Measurements from ENCODE around the gene CLEC4F.

CLEC4F gene, protein sequence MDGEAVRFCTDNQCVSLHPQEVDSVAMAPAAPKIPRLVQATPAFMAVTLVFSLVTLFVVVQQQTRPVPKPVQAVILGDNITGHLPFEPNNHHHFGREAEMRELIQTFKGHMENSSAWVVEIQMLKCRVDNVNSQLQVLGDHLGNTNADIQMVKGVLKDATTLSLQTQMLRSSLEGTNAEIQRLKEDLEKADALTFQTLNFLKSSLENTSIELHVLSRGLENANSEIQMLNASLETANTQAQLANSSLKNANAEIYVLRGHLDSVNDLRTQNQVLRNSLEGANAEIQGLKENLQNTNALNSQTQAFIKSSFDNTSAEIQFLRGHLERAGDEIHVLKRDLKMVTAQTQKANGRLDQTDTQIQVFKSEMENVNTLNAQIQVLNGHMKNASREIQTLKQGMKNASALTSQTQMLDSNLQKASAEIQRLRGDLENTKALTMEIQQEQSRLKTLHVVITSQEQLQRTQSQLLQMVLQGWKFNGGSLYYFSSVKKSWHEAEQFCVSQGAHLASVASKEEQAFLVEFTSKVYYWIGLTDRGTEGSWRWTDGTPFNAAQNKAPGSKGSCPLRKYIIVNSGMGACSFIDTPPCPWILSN

DNA sequence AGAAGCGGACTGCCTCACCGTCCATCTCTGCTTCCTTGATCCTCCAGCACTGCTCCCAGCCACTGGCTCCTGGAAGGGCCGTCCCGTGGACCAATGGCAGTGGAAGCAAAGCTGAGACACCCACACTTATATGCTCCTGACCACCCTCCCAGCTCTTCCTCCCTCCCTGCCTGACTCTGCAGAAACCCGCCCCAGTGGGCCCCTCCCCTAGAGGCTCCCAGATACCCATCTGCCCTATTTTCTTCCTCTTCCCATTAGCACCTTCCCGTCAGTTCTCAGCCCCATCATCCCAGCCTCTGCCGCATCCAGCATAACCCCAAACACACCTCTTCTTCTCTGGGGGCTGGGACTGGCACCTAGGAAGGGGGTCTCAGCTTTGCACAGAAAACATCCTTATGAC lies at the start of gene CLEC4F:
TSS of gene CLEC4F (minus strand) at position 101 of the 400 bp plus-strand sequence. CDS start at position 25, 76 bp downstream.
- no peak for DNase-seq (ENCODE audit: low read depth in 2 of 2)

DNA sequence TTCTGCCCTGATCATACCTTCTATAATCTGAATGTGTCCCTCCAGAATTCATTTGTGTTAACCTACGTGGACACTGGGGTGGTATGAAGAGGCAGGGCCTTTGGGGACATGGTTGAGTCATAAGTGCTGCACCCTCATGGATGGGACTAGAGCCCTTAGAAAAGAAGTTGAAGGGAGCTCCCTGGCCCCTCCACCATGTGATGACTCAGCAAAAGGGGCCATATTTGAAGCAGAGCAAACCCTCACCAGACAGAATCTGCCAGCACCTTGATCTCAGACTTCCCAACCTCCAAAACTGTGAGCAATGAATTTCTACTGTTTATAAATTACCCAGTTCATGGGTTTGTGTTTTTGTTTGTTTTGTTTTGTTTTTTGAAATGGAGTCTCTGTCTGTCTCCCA lies 48.6 kb upstream of the CLEC4F start:
- no peak for DNase-seq (ENCODE audit: low read depth in 2 of 2)

DNA sequence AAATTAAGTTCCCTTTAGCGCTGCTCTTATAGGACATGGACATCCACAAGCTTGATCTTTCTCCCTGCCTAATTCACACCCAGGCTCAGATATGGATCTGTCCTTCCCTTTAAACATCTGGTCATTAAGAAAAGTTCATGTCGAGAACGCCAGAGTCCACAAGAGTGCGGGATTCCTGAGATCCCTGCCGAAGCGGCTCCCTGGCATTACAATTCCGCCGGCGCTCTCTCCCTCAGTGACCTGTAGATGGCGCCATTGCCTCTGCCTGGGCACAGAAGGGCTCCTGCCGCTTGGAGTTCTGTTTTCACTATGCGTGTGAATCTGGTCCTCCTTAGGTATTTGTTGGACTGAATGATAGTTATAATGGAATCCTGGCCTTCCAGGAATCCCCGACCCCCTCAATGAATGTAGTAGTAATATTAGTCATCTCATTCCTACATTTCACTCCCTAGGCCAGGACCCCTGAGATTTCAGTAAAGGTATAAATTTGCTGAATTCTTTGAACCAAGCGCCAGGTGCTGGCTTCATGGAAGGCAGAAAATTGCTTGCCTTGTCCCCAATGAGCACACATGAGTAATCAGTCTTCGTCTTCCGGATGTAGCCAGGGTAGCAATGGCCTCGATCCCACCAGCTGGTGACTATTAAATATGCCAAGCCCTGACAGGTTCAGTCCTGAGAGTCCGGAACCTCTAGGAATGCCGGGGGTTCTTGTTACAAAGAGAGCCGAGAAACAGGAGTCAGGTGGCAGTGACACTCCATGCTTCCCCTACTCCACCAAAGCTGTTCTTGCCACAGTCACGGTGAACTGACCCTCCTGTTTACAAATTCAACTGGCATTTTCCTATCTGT lies 41.6 kb upstream of the CLEC4F start:
- peak; percentile 63 to 65 for DNase-seq (ENCODE audit: low read depth in 2 of 2)

DNA sequence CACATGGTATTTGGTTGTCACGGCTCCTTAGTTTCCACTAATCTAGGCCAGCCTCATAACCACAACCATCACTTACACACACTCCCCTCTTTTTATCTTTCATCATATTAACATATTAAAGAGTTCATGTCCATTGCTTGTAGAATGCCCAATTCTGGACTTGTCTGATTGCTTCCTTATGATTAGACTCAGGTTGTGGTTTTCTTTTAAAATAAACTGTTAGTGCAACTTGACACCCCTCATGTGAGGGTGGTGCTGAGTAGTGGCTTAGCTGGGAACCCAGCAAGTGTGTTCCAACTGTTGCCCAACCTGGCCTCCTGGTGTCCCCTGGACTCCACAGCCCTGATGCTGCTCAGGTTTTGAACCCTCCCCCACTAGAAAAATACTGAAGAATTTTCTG lies 35.3 kb upstream of the CLEC4F start:
- no peak for DNase-seq (ENCODE audit: low read depth in 2 of 2)

DNA sequence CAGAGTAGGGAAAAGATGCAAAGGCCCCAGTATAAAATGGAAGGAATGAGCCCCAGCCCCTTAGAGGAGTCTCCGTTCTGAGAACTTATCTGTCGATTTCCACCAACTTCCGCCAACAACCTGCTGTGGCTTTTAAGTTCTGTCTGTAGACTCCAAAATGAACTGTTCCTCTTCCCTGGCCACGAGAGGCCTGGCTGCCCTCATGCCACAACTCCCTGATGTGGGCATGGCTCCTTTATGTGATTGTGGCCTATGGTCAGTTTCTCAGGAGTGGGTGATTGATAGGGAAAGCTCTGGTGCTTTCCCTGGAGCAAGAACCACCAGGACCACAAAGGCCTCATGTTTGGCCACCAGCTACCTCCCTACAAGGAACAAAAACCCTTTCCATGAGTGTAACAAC lies 34.0 kb upstream of the CLEC4F start:
- no peak for DNase-seq (ENCODE audit: low read depth in 2 of 2)

DNA sequence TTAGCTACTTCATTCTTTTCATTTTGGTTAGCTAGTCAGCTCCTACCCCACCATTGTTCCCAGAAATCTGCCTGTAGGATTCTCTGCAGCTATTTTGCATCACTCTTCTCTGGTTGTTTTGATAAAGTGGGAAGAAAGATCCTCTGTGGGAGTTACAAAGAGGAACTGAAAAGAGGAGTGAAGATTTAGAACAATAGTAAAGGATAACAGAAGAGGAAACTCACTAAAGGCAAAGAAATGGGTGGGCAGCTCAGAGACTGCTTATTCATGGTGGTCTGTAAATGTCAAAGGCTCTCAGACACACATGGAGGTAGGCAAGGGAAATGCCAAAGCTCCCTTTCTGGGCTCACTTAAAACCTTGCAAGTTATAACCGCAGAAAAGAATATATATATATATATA lies 32.4 kb upstream of the CLEC4F start:
- DNase-seq (ENCODE audit: low read depth in 2 of 2) = no peak

DNA sequence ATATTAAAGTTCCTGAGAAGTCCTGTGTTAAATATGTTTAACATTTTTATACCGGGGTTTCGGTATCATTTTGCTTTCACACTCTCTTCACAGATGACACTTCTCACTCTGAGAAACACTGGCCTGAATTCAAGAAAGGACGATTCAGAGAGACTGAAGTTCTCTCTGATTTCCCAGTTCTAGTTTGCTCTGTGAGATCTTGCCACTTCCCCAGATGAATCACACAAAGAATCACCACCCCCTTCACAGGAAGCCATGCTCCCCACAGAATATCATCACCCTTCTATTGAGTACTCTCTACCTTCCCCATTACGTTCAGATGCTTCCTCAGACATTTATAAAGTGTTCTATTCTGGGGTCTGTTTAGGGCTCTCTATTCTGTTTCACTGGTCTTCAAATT lies 31.3 kb upstream of the CLEC4F start:
- DNase-seq (ENCODE audit: low read depth in 2 of 2) = peak in 1 of 2 donors; percentile 17

DNA sequence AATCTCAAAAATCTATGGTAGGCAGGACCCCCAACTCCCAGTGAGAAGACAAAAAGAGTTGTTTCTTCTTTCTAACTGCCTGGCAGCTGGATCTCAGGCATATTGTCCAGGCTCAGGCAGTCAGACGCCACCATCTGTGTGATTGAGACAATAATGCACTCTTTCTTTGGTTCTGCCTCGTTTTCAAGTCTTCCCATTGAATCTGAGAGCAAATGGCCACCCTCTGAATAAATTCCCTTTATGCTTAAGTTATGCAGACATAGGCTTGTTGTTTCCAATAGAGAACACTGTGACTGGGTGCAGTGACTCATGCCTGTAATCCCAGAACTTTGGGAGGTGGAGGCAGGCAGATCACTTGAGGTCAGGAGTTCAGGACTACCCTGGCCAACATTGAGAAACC lies 30.5 kb upstream of the CLEC4F start:
- no peak for DNase-seq (ENCODE audit: low read depth in 2 of 2)

DNA sequence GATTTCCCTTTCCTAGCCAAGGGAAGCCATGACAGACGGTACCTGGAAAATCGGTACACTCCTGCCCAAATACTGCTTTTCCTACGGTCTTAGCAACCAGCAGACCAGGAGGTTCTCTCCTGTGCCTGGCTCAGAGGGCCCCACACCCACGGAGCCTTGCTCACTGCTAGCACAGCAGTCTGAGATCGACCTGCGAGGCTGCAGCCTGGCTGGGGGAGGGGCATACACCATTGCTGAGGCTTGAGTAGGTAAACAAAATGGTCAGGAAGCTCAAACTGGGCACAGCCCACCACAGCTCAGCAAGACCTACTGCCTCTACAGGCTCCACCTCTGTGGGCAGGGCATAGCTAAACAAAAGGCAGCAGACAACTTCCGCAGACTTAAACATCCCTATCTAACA lies 22.0 kb upstream of the CLEC4F start:
- DNase-seq (ENCODE audit: low read depth in 2 of 2) = no peak

DNA sequence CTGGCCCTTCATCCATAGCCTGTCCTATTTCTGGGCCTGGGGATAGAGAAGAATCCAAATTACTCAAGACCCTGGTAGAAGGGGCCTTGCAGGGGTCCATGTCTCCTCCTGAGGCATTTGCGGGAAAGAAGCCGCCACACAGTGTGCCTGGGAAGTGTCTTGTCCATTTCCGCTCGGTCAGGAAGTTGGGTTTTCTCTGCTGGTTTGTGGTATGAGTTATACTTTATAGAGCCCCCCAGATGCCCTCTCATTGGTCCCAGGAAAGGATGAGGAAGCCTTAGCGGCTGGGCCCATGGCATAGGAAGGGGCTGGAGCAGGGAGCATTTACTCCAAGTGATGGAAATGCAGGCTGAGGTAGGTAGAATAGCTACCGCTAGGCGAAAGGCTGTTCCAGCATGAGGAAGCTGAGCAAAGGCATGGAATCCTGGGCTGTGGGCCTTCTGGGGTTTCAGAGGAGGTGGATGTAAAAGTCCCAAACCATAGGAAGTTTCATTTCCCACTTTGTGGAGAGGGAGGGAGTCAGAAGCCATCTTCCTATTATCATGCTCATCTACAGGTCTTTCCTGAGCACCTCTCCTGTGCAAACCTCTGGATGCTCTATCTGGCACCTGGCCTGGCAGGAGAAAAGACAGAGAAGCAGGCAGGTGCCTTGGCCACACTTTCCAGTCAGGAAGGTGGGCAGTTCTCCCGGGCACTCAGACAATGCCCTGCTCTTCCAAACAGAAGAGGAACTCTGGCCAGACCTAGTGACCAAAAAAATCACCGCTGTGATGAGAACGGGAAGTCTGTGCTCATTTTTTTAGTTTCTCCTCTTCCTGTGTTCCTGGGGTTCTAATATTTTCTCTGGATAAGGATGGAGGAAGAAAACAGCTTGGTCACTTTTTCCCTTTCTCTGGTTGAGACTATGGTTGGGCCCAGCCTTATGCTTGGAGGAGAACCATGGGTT lies 17.9 kb upstream of the CLEC4F start:
- no peak for DNase-seq (ENCODE audit: low read depth in 2 of 2)

DNA sequence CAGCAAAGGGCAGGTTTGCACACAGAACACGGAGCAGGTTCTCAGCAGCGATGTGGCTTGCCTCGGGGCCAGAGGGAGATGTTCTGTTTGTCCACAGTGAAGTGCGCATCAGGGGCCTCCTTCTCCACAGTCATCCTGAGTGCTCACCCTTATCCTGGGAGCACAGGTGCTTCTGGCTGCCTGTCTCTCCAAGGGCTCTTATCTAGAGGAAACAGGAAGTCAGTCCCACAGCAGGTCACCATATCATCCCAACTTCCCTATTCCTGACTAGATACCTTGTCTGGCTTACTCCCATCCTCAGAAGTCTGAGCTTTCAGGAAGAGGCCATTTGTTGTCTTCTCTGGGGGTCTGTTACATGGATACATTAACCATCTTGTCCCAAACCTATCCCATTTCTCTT lies 15.2 kb upstream of the CLEC4F start, which contains the start of gene CD207:
TSS of gene CD207 (minus strand) at position 174 of the 400 bp plus-strand sequence. CDS start at position 134, 40 bp downstream.
- DNase-seq (ENCODE audit: low read depth in 2 of 2) = no peak

DNA sequence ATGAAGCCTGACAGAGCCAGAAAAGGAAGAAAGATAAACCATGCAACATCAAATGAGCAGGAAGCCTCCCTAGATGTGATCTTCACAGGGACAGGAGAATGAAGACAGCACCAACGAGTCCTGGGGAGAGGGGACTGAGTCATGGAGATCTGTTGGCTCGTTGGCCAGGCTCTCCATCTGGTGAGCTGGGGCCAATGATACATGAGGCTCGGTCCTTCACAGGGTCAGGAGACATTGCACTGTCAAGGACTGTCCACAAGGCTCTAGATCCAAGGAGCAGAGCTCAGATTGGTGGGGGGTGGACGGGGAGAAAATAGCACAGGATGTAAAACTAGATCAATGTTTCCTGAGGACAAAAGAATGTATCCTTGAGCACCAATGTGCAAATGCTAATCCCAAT lies 14.5 kb upstream of the CLEC4F start:
- no peak for DNase-seq (ENCODE audit: low read depth in 2 of 2)

DNA sequence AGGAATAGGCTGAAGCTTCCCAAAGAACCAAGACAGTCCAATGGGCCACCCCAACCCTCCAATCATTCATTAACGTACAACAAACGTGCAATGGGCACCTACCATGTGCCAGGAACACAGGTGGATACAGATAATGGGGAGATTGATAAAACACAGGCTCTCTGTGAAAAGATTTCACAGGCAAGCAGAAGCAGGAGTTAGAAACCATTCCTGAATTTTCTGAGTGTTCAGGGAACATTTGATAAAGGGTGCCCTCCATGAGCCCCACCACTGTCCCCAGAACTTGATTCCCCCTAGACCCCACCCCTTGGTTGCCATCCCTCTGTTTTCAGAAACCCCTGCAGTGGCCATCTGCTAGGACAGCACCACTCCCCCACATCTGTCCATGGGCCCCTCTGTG lies 13.7 kb upstream of the CLEC4F start:
- DNase-seq (ENCODE audit: low read depth in 2 of 2) = no peak

DNA sequence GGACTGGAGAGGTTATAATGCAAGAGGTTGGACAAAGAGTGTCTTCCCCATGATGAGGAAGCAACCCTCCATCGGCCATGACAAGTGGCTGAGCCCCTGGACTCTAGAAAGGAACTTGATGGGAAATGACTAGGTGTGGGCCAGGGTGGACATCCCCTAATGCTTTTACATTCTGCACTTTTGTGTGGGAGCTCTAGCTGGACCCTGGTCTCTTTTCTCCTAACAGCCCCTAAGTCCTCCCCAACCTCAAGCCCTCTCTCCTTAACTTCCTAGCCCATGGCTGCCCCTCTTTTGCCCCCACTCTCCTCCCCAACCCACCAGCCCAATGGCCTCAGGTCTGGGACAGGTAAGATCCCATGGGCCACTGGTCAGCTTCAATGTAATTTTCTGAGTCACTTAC lies 12.8 kb upstream of the CLEC4F start:
- DNase-seq (ENCODE audit: low read depth in 2 of 2) = no peak

DNA sequence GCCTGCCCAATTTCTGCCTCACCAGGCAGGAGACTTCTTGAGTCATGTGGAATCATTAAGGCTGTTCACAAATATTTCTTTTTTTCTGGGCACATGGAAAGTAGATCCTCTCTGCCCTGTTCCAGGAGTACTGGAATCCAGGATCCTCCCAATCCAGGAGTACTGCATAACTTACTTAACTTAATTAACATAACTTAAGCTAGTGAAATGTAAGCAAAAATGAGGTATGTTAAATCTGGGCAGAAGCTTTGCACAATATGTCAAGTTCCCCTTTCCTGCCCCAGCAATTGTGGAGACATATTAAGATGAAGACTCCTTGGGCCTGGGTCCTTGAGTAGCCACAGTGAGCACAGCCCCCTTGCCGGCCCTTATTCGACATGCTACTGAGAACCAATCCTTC lies 12.0 kb upstream of the CLEC4F start:
- DNase-seq (ENCODE audit: low read depth in 2 of 2) = no peak

DNA sequence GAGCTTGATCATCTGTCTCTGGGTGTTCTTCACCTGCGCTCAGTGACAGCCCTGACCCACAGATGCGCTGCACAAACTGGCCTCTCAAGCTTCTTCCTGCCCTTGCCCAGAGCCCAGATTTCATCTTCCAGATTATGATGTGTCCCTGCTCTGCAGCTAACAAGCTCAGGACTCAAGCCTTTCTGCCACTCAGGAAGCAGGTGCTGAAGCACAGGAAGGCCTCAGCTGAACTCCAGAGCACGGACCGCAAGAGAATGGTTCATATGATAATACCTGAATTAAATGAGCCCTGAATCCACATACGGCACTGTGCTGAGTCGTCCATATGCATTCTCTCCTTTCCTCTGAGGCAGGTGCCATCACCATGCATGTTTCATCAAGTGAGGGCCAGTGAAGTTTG lies 11.5 kb upstream of the CLEC4F start:
- no peak for DNase-seq (ENCODE audit: low read depth in 2 of 2)

DNA sequence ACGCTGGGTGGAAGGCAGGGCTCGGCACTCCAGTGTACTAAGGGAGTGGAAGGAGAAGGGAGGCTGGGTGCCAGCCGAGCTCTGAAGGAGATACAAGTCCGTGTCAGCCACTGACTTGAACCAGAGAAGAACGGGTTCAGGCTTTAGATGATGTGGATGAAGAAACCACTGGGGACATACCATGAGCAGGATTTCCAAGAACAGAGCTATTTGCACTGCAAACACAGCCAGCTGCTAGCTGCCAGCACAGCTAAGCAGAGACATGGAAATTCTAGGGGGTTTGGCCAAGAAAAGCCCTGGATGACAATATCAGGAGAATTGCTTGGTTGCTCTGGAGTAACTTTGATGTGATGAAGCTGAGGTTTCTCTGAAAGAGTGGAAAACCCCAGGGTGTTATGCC lies 10.0 kb upstream of the CLEC4F start:
- DNase-seq (ENCODE audit: low read depth in 2 of 2) = no peak

DNA sequence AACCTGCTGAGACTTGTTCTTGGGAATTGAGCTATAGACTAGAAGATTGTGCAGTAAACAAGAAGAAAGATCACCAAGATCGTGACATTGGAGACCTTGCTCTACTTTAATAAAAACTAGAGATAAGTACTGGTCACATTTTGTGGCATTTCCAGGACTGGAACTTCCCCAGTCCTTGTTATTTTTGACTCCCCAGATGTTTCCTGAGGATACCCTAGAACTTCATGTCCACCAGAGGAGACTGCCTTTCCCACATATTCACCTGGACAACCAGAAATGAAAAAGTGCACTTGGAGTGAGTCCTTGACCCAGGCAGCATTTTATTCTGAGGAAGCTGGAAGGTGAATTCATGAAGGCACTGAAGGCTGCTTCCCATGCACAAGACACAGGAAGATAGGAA lies 9.5 kb upstream of the CLEC4F start:
- no peak for DNase-seq (ENCODE audit: low read depth in 2 of 2)

DNA sequence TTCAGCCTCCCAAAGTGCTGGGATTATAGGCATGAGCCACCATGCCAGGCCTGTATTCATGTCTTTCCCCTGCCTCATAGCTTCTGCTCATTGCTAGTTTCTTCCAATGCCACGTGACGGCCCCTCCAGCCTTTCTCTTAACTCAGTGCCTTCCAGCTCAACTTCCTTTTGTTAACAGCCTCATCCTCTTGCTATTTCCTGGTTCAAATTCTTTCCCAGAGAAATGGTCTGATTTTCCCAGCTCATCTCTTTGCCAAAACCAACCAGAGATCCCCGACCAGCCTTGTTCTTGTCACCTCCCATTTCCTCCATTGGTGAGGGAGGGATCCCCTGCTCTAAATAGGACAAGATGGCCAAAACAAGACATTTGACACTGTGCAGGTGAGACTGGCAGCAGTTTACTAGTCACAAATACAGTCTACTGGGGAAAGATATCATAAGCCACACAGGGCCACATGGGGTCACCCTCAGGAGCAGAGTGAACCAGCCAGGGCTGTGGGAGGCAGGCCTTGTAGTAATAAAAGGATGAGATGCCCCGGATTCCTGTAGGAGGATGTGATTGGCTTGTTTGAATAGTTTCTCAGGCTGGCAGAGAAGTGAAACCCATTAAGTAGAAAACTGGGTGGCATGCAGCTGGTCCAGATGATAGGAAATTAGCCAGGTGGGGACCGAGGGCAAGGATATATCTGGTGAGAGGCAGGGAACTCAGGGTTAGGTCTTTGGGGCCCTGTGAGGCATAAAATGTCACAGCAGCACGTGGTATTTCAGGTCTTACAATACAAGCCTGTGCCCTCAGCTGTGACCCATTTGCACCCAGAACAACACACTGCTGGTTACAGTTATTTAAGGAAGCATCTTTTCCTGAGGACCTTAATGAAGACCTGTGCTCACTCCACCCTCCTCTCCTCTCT lies 8.8 kb upstream of the CLEC4F start:
- DNase-seq (ENCODE audit: low read depth in 2 of 2) = no peak

DNA sequence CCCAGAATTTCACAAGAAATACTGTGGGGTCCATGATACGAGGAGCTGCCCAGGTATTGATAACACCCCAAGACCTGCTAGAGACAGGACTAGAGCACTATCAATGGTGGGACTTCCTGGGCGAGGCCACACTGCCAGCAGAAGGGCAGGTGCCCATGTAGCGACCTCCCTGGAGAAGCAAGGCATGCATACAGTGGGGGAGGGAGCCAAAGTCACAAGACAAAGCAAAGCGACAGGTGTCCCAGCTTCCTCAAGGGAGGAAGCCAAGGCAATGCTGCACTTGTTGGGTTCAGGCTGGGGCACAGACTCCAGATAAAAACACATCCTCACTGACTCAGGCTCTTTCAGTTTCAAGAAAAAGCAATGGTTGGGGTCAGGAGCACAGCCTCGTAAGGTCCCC lies 7.7 kb upstream of the CLEC4F start:
- no peak for DNase-seq (ENCODE audit: low read depth in 2 of 2)

Measured in stimulated activated CD4-positive, alpha-beta T cell treated with anti-CD3 and anti-CD28 coated beads, Interleukin-1b, Interleukin-23, amount 100 ng/mL, for 4 hours (primary cell).